ENCODE measurements around the gene HS3ST2.

DNA sequence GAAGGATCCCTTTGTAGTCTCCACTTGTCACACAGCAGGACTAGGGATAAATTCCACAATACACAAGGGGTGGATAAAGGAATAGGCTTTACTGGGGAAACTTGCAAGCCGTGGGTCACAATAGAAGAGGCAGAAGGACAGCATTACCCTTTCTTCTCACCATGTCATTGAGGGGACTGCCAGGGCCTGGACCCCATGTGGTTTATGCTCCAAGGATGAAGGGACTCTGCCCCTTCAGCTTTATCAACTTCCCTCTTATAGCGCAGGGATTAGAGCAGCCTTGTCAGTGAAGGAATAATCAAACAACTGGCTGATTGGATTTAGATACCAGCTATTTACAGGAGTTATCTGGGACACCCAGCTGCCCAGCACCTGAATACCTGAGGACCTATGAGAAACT, 89.8 kb downstream of the HS3ST2 start:
- TF ChIP-seq, protein P1, sequence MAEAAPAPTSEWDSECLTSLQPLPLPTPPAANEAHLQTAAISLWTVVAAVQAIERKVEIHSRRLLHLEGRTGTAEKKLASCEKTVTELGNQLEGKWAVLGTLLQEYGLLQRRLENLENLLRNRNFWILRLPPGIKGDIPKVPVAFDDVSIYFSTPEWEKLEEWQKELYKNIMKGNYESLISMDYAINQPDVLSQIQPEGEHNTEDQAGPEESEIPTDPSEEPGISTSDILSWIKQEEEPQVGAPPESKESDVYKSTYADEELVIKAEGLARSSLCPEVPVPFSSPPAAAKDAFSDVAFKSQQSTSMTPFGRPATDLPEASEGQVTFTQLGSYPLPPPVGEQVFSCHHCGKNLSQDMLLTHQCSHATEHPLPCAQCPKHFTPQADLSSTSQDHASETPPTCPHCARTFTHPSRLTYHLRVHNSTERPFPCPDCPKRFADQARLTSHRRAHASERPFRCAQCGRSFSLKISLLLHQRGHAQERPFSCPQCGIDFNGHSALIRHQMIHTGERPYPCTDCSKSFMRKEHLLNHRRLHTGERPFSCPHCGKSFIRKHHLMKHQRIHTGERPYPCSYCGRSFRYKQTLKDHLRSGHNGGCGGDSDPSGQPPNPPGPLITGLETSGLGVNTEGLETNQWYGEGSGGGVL (tag by site-specific recombination; IDR thresholded peaks at IDR 0.05): no peak
- TF ChIP-seq, protein P2, sequence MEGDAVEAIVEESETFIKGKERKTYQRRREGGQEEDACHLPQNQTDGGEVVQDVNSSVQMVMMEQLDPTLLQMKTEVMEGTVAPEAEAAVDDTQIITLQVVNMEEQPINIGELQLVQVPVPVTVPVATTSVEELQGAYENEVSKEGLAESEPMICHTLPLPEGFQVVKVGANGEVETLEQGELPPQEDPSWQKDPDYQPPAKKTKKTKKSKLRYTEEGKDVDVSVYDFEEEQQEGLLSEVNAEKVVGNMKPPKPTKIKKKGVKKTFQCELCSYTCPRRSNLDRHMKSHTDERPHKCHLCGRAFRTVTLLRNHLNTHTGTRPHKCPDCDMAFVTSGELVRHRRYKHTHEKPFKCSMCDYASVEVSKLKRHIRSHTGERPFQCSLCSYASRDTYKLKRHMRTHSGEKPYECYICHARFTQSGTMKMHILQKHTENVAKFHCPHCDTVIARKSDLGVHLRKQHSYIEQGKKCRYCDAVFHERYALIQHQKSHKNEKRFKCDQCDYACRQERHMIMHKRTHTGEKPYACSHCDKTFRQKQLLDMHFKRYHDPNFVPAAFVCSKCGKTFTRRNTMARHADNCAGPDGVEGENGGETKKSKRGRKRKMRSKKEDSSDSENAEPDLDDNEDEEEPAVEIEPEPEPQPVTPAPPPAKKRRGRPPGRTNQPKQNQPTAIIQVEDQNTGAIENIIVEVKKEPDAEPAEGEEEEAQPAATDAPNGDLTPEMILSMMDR (tag by site-specific recombination; IDR thresholded peaks at IDR 0.05): no peak
- TF ChIP-seq, protein P3, sequence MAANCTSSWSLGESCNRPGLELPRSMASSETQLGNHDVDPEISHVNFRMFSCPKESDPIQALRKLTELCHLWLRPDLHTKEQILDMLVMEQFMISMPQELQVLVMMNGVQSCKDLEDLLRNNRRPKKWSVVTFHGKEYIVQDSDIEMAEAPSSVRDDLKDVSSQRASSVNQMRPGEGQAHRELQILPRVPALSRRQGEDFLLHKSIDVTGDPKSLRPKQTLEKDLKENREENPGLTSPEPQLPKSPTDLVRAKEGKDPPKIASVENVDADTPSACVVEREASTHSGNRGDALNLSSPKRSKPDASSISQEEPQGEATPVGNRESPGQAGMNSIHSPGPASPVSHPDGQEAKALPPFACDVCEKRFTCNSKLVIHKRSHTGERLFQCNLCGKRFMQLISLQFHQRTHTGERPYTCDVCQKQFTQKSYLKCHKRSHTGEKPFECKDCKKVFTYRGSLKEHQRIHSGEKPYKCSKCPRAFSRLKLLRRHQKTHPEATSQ (tag by site-specific recombination; IDR thresholded peaks at IDR 0.05): no peak
- no peak for TF ChIP-seq MYNN (tag by site-specific recombination; IDR thresholded peaks at IDR 0.05; ENCODE audit: borderline replicate concordance)
- TF ChIP-seq ZBTB7A (tag by site-specific recombination; IDR thresholded peaks at IDR 0.05; ENCODE audit: low read depth): no peak
- TF ChIP-seq TRIM28 (IDR thresholded peaks at IDR 0.05; ENCODE audit: borderline replicate concordance, low read length): no peak
- no peak for TF ChIP-seq ZBTB1 (tag by site-specific recombination; IDR thresholded peaks at IDR 0.05)
- no peak for TF ChIP-seq ZNF274 (IDR thresholded peaks at IDR 0.05; ENCODE audit: low read length)
- TF ChIP-seq ZNF274 (tag by site-specific recombination; IDR thresholded peaks at IDR 0.05; ENCODE audit: borderline replicate concordance): no peak
- TF ChIP-seq, protein P4, sequence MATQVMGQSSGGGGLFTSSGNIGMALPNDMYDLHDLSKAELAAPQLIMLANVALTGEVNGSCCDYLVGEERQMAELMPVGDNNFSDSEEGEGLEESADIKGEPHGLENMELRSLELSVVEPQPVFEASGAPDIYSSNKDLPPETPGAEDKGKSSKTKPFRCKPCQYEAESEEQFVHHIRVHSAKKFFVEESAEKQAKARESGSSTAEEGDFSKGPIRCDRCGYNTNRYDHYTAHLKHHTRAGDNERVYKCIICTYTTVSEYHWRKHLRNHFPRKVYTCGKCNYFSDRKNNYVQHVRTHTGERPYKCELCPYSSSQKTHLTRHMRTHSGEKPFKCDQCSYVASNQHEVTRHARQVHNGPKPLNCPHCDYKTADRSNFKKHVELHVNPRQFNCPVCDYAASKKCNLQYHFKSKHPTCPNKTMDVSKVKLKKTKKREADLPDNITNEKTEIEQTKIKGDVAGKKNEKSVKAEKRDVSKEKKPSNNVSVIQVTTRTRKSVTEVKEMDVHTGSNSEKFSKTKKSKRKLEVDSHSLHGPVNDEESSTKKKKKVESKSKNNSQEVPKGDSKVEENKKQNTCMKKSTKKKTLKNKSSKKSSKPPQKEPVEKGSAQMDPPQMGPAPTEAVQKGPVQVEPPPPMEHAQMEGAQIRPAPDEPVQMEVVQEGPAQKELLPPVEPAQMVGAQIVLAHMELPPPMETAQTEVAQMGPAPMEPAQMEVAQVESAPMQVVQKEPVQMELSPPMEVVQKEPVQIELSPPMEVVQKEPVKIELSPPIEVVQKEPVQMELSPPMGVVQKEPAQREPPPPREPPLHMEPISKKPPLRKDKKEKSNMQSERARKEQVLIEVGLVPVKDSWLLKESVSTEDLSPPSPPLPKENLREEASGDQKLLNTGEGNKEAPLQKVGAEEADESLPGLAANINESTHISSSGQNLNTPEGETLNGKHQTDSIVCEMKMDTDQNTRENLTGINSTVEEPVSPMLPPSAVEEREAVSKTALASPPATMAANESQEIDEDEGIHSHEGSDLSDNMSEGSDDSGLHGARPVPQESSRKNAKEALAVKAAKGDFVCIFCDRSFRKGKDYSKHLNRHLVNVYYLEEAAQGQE (tag by site-specific recombination; IDR thresholded peaks at IDR 0.05): no peak
